Sigmoid colon (tissue), 4 donors: ENCODE results near the gene H3-3A.

Experiments
- CTCF ChIP-seq, 4 experiments: fragments of 450-650 bp in 3 of 4; fragments of 200-600 bp in 1 of 4; IDR thresholded peaks; one replicate each; pipeline ENCODE4 v1.5.1; 2016 to 2019; ENCODE audit warnings: antibody characterized with exemption in 4 of 4, mild to moderate bottlenecking in 3 of 4, moderate library complexity in 2 of 4
- EP300 ChIP-seq, 4 donors: sonication (generic); formaldehyde crosslinking; IDR thresholded peaks; one replicate each; pipeline ENCODE4 v1.6.1; 2017; ENCODE audit warnings: antibody characterized with exemption in 4 of 4
- POLR2A ChIP-seq, 2 donors: fragments of 450-650 bp; IDR thresholded peaks; one replicate each; pipeline ENCODE4 v1.6.1; 2016; ENCODE audit warnings: antibody characterized with exemption in 2 of 2, mild to moderate bottlenecking in 2 of 2, moderate library complexity in 2 of 2
- POLR2AphosphoS5 ChIP-seq, 4 donors: sonication (generic); formaldehyde crosslinking; IDR thresholded peaks; one replicate each; pipeline ENCODE4 v1.6.1; 2017; ENCODE audit warnings: antibody characterized with exemption in 4 of 4

GRCh38 chr1:226098870-226099835, 36.6 kb downstream of the H3-3A start:
- TF ChIP-seq CTCF (IDR thresholded peaks at IDR 0.05) (no peak), POLR2AphosphoS5 (IDR thresholded peaks at IDR 0.05) (no peak), POLR2A (IDR thresholded peaks at IDR 0.05) (no peak), EP300 (IDR thresholded peaks at IDR 0.05) (no peak)
